Measurements from ENCODE around the gene SLC7A7.

GRCh38 chr14:22740020-22740419 lies 75.2 kb downstream of the SLC7A7 start:
- TF ChIP-seq CTCF (IDR thresholded peaks at IDR 0.05) (no peak), POLR2A (IDR thresholded peaks at IDR 0.05) (no peak)

All from right lobe of liver (tissue), 4 donors.